ENCODE measurements around the gene ABI3BP.

ABI3BP gene

DNA sequence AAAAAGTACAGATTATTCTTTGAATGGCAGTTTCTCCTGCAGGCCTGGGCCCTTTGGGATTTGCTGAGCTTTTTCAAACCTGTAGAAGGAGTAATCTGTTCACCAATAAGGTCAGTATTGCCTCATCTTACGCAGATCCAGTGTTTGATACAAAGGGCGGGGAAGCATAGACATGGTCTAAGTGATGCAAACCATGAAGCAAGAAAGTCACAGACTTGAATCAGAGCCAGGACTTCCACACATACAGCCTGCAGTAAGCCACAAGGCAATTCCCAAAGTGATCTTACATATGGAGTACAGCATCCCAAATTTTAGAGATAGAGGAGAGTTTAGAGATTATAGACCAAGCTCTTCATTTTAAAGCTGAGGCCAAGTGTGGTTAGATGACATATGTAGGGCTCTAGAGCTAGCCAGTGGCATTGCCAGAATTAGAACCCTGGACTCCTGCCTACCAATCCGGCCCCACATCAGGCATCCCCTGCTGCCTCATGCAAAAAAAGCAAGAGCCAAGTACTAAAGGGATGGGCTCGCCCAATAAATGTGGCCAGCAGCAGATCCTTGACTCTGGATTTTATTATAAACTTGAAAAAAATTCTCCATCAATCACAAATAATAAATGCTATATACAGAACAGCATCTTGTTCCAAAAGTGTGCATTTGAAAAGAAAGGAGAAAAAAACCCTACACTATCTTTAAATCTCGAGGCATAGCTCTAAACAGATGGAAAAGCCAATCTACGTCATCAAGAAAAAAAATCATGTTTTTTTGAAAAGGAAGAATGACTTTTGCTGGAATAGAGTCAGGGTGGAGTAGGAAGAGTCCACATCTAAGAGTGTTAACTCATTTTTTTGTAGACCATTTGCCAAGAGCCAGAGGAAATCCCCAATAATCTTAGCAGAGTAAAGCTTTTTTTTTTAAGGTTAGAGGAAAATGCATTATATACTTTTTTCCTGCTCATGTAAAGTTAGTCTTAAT is 24.0 kb downstream of the ABI3BP start:
- no peak overlapping the region for H3K27ac ChIP-seq (ENCODE audit: low read length)
- H3F3A ChIP-seq (ENCODE audit: insufficient read depth, low read length): no peaks in the 10 kb centered on the region
- no peaks in the 10 kb centered on the region for H3K9me3 ChIP-seq (replicated peaks; ENCODE audit: insufficient read depth, low read length)
- H4K20me1 ChIP-seq (ENCODE audit: insufficient read depth, low read length): no peaks in the 10 kb centered on the region
- no peaks in the 10 kb centered on the region for H3K9me2 ChIP-seq (replicated peaks; ENCODE audit: insufficient read depth, low read length)
- DNase-seq: no peak
- H3K27me3 ChIP-seq (replicated peaks; ENCODE audit: insufficient read depth, low read length): no peaks in the 10 kb centered on the region
- H3K9ac ChIP-seq (ENCODE audit: low read length): no peak overlapping the region
- no peak for TF ChIP-seq EZH2 (optimal IDR thresholded peaks at IDR 0.05; ENCODE audit: low read depth, low read length)
- TF ChIP-seq, protein P1, sequence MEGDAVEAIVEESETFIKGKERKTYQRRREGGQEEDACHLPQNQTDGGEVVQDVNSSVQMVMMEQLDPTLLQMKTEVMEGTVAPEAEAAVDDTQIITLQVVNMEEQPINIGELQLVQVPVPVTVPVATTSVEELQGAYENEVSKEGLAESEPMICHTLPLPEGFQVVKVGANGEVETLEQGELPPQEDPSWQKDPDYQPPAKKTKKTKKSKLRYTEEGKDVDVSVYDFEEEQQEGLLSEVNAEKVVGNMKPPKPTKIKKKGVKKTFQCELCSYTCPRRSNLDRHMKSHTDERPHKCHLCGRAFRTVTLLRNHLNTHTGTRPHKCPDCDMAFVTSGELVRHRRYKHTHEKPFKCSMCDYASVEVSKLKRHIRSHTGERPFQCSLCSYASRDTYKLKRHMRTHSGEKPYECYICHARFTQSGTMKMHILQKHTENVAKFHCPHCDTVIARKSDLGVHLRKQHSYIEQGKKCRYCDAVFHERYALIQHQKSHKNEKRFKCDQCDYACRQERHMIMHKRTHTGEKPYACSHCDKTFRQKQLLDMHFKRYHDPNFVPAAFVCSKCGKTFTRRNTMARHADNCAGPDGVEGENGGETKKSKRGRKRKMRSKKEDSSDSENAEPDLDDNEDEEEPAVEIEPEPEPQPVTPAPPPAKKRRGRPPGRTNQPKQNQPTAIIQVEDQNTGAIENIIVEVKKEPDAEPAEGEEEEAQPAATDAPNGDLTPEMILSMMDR (IDR thresholded peaks at IDR 0.05; ENCODE audit: low read length): no peak
- no peak for TF ChIP-seq EZH2phosphoT487 (IDR thresholded peaks at IDR 0.05; ENCODE audit: low read length)
- no peaks in the 10 kb centered on the region for H3K79me2 ChIP-seq (ENCODE audit: low read length)
- no peaks in the 10 kb centered on the region for H3K4me1 ChIP-seq (ENCODE audit: low read length)
- H3K4me2 ChIP-seq (ENCODE audit: low read depth, low read length): no peak overlapping the region
- no peak overlapping the region for H2AFZ ChIP-seq (ENCODE audit: low read length)
- H3K36me3 ChIP-seq (replicated peaks; ENCODE audit: insufficient read depth, low read length): no peaks in the 10 kb centered on the region
- H3K4me3 ChIP-seq (ENCODE audit: low read length): no peak overlapping the region

DNA sequence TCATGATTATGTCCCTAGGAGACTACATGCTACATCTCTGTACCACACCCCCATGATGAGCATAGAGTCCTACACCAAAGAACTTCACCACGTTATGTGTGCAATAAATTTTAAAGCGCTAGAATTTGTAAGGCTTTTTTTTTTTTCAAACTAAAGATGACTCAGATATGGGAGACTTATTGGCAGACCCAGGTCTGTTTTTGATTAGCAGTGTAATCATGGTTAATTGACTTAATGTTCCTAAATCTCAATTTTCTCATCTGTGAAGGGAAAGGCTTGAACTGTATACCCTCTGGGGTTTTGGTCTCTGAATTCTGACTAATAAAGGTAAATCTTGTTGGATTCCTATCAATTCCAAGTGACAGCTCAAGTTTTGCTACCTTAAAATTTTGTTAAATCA is 26.4 kb downstream of the ABI3BP start:
- Histone ChIP-seq H3K4me2 (ENCODE audit: low read depth, low read length) (no peak overlapping the region), H3K9ac (ENCODE audit: low read length) (no peak overlapping the region), H3K27me3 (replicated peaks; ENCODE audit: insufficient read depth, low read length) (no peaks in the 10 kb centered on the region), H3K4me3 (ENCODE audit: low read length) (no peak overlapping the region), H3K9me2 (replicated peaks; ENCODE audit: insufficient read depth, low read length) (no peaks in the 10 kb centered on the region), H3K27ac (ENCODE audit: low read length) (no peak overlapping the region), H3K9me3 (replicated peaks; ENCODE audit: insufficient read depth, low read length) (no peaks in the 10 kb centered on the region), H2AFZ (ENCODE audit: low read length) (no peak overlapping the region), H3K4me1 (ENCODE audit: low read length) (no peaks in the 10 kb centered on the region), H3F3A (ENCODE audit: insufficient read depth, low read length) (no peaks in the 10 kb centered on the region), H4K20me1 (ENCODE audit: insufficient read depth, low read length) (no peaks in the 10 kb centered on the region), H3K79me2 (ENCODE audit: low read length) (no peaks in the 10 kb centered on the region), H3K36me3 (replicated peaks; ENCODE audit: insufficient read depth, low read length) (no peaks in the 10 kb centered on the region)
- no peak for DNase-seq
- no peak for TF ChIP-seq EZH2 (optimal IDR thresholded peaks at IDR 0.05; ENCODE audit: low read depth, low read length)
- TF ChIP-seq EZH2phosphoT487 (IDR thresholded peaks at IDR 0.05; ENCODE audit: low read length): no peak

DNA sequence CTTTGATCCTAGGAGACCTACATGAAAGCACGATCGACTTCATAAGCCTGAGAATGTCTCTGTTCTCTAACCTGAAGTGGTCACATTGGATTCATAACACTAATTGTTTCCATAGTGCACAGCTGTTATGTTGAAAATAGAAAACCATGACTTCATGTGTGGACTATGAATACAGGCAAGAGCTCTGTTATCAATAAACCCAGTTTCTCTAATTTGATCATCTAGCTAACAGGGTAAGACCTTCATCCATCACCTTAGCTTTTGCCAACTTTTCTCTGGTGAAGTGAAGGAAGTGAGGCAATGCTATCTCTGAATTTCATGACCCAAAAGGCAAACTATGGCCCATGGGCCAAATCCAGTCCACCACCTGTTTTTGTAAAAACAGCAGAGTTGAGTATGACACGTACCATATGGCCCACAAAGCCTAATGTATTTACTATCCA is 27.2 kb downstream of the ABI3BP start:
- H3K79me2 ChIP-seq (ENCODE audit: low read length): no peaks in the 10 kb centered on the region
- no peaks in the 10 kb centered on the region for H3K36me3 ChIP-seq (replicated peaks; ENCODE audit: insufficient read depth, low read length)
- no peaks in the 10 kb centered on the region for H3K27me3 ChIP-seq (replicated peaks; ENCODE audit: insufficient read depth, low read length)
- no peaks in the 10 kb centered on the region for H4K20me1 ChIP-seq (ENCODE audit: insufficient read depth, low read length)
- H3K9ac ChIP-seq (ENCODE audit: low read length): no peak overlapping the region
- no peaks in the 10 kb centered on the region for H3K9me2 ChIP-seq (replicated peaks; ENCODE audit: insufficient read depth, low read length)
- no peak overlapping the region for H3K4me3 ChIP-seq (ENCODE audit: low read length)
- no peak overlapping the region for H3K27ac ChIP-seq (ENCODE audit: low read length)
- H3F3A ChIP-seq (ENCODE audit: insufficient read depth, low read length): no peaks in the 10 kb centered on the region
- no peak for TF ChIP-seq EZH2 (optimal IDR thresholded peaks at IDR 0.05; ENCODE audit: low read depth, low read length)
- no peak for TF ChIP-seq EZH2phosphoT487 (IDR thresholded peaks at IDR 0.05; ENCODE audit: low read length)
- TF ChIP-seq, protein P1 (IDR thresholded peaks at IDR 0.05; ENCODE audit: low read length): no peak
- DNase-seq: no peak
- no peaks in the 10 kb centered on the region for H3K4me1 ChIP-seq (ENCODE audit: low read length)
- no peak overlapping the region for H3K4me2 ChIP-seq (ENCODE audit: low read depth, low read length)
- no peaks in the 10 kb centered on the region for H3K9me3 ChIP-seq (replicated peaks; ENCODE audit: insufficient read depth, low read length)
- H2AFZ ChIP-seq (ENCODE audit: low read length): no peak overlapping the region

DNA sequence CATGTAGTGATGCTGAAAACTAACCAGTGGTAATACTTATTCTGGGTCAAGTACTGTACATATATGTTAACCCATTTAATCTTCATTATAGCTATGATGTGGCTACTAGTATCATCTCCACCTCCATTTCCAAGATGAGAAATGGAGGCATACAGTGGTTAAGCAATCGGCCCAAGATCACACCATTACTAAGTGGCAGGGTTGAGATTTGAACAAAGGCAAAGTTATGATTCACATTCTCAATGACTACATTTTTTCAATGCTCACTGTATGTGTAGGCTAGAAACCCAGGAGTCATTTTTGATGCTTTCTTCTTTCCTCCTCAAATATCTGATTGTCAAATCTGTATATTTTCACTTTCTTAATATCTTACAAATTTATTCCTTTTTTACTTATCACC is 30.2 kb downstream of the ABI3BP start:
- Histone ChIP-seq H3K4me2 (ENCODE audit: low read depth, low read length) (no peak overlapping the region), H3K27ac (ENCODE audit: low read length) (no peak overlapping the region), H4K20me1 (ENCODE audit: insufficient read depth, low read length) (no peaks in the 10 kb centered on the region), H3K36me3 (replicated peaks; ENCODE audit: insufficient read depth, low read length) (no peaks in the 10 kb centered on the region), H2AFZ (ENCODE audit: low read length) (no peak overlapping the region), H3K4me1 (ENCODE audit: low read length) (no peaks in the 10 kb centered on the region), H3K79me2 (ENCODE audit: low read length) (no peaks in the 10 kb centered on the region), H3K9me2 (replicated peaks; ENCODE audit: insufficient read depth, low read length) (no peaks in the 10 kb centered on the region), H3K4me3 (ENCODE audit: low read length) (no peak overlapping the region), H3K27me3 (replicated peaks; ENCODE audit: insufficient read depth, low read length) (no peaks in the 10 kb centered on the region), H3F3A (ENCODE audit: insufficient read depth, low read length) (no peaks in the 10 kb centered on the region), H3K9me3 (replicated peaks; ENCODE audit: insufficient read depth, low read length) (no peaks in the 10 kb centered on the region), H3K9ac (ENCODE audit: low read length) (no peak overlapping the region)
- DNase-seq: no peak
- TF ChIP-seq, protein P1 (IDR thresholded peaks at IDR 0.05; ENCODE audit: low read length): no peak
- TF ChIP-seq EZH2 (optimal IDR thresholded peaks at IDR 0.05; ENCODE audit: low read depth, low read length) (no peak), EZH2phosphoT487 (IDR thresholded peaks at IDR 0.05; ENCODE audit: low read length) (no peak)

All from MM.1S (cell line).